ENCODE results near the gene RPS15.

- TF ChIP-seq CTCF (conservative IDR thresholded peaks at IDR 0.05): no peak
- no peak for TF ChIP-seq ZFX (IDR thresholded peaks at IDR 0.05)
Measured at GRCh38 chr19:1399079-1399478, 39.1 kb upstream of the RPS15 start.
